Osteoblast (primary cell): ENCODE results near the gene HS6ST3. TPM values are rescaled to one million over a fixed set of nuclear protein-coding genes. Genes with fewer than 3 reads are reported as not detected.

Source experiments
- DNase-seq: peaks from one replicate; pipeline ENCODE4 v3.0.0; 2011; ENCODE audit warnings: low spot score, mixed read lengths; ENCODE audit not compliant: insufficient read length; ENCODE audit errors: missing footprints
- H2AFZ ChIP-seq: 2 replicates; pipeline ENCODE4 v1.6.0; 2011; ENCODE audit warnings: mild to moderate bottlenecking, low read length
- H3K27ac ChIP-seq: 2 replicates; pipeline ENCODE4 v1.5.1; 2011; ENCODE audit warnings: mild to moderate bottlenecking, low read depth, low read length, moderate library complexity
- H3K27me3 ChIP-seq: 2 replicates; pipeline ENCODE4 v1.6.0; 2012; ENCODE audit warnings: mild to moderate bottlenecking, control low read depth, inconsistent platforms, low read length, moderate library complexity; ENCODE audit not compliant: insufficient read depth
- H3K36me3 ChIP-seq: 2 replicates; pipeline ENCODE4 v1.5.1; 2011; ENCODE audit warnings: mild to moderate bottlenecking, low read length, control low read depth, moderate library complexity; ENCODE audit not compliant: insufficient read depth
- H3K4me1 ChIP-seq: 2 replicates; pipeline ENCODE4 v1.5.1; 2011; ENCODE audit warnings: mild to moderate bottlenecking, low read length, control low read depth, moderate library complexity; ENCODE audit not compliant: insufficient read depth
- H3K4me2 ChIP-seq: 2 replicates; pipeline ENCODE4 v1.6.0; 2011; ENCODE audit warnings: mild to moderate bottlenecking, low read length; ENCODE audit not compliant: insufficient read depth
- H3K4me3 ChIP-seq: fragments of 200-600 bp; sonication (generic); 3 replicates; pipeline ENCODE4 v1.5.1; 2012; ENCODE audit warnings: mild to moderate bottlenecking, low read length, inconsistent platforms; ENCODE audit not compliant: insufficient read depth
- H3K79me2 ChIP-seq: 2 replicates; pipeline ENCODE4 v1.6.0; 2012; ENCODE audit warnings: mild to moderate bottlenecking, low read length, control low read depth, inconsistent platforms; ENCODE audit not compliant: insufficient read depth
- H3K9me3 ChIP-seq: 2 replicates; pipeline ENCODE4 v1.5.1; 2011; ENCODE audit warnings: low read depth, low read length, control low read depth
- H4K20me1 ChIP-seq: 2 replicates; pipeline ENCODE4 v1.6.0; 2012; ENCODE audit warnings: mild to moderate bottlenecking, low read length, control low read depth; ENCODE audit not compliant: insufficient read depth
- CTCF ChIP-seq: IDR thresholded peaks from 2 replicates; pipeline ENCODE4 v1.5.1; 2011; ENCODE audit warnings: mild to moderate bottlenecking, low read depth, low read length, moderate library complexity; ENCODE audit errors: extremely low read depth
- total RNA-seq: library from RNA; depleted of rRNA; stranded (reverse); fragments of >200 nt; gene quantifications from 2 replicates; pipeline ENCODE4 v1.2.3, GENCODE V29; 2012

The HS6ST3 gene
- total RNA-seq, 1 donor = not detected

- H3K27ac ChIP-seq = no peak overlapping the region
- no peak overlapping the region for H3K4me3 ChIP-seq
- no peaks in the 10 kb centered on the region for H4K20me1 ChIP-seq
- H2AFZ ChIP-seq = no peak overlapping the region
- H3K36me3 ChIP-seq = no peaks in the 10 kb centered on the region
- H3K79me2 ChIP-seq = no peaks in the 10 kb centered on the region
- no peaks in the 10 kb centered on the region for H3K27me3 ChIP-seq
- peaks cover 4% of the 10 kb centered on the region for H3K9me3 ChIP-seq
- TF ChIP-seq CTCF = no peak
- H3K4me1 ChIP-seq = no peaks in the 10 kb centered on the region
- peak; percentile 15 for DNase-seq
- no peak overlapping the region for H3K4me2 ChIP-seq
These were observed 762.0 kb downstream of the HS6ST3 start for GRCh38 chr13:96851856-96852445.

- Histone ChIP-seq H2AFZ (no peak overlapping the region), H3K4me2 (no peak overlapping the region), H3K79me2 (no peaks in the 10 kb centered on the region), H3K36me3 (no peaks in the 10 kb centered on the region), H3K27ac (no peak overlapping the region), H4K20me1 (no peaks in the 10 kb centered on the region), H3K4me1 (no peaks in the 10 kb centered on the region), H3K9me3 (peaks cover 2% of the 10 kb centered on the region), H3K4me3 (no peak overlapping the region), H3K27me3 (no peaks in the 10 kb centered on the region)
- no peak for DNase-seq
- no peak for TF ChIP-seq CTCF
These were observed 768.4 kb downstream of the HS6ST3 start for GRCh38 chr13:96858133-96858826.

GRCh38 chr13:96860882-96861281 lies 771.0 kb downstream of the HS6ST3 start:
- no peak for TF ChIP-seq CTCF
- Histone ChIP-seq H3K27me3 (no peaks in the 10 kb centered on the region), H3K4me2 (no peak overlapping the region)

GRCh38 chr13:96862093-96862492 lies 772.2 kb downstream of the HS6ST3 start:
- H3K9me3 ChIP-seq = peaks cover under 1% of the 10 kb centered on the region
- no peak overlapping the region for H2AFZ ChIP-seq
- H3K4me2 ChIP-seq = no peak overlapping the region
- H3K4me3 ChIP-seq = no peak overlapping the region
- DNase-seq = no peak
- no peaks in the 10 kb centered on the region for H3K79me2 ChIP-seq
- no peaks in the 10 kb centered on the region for H3K4me1 ChIP-seq
- H3K36me3 ChIP-seq = no peaks in the 10 kb centered on the region
- TF ChIP-seq CTCF = no peak
- H4K20me1 ChIP-seq = no peaks in the 10 kb centered on the region
- H3K27ac ChIP-seq = no peak overlapping the region
- no peaks in the 10 kb centered on the region for H3K27me3 ChIP-seq

More at GRCh38 chr13:96860882-96861281, 771.0 kb downstream of the HS6ST3 start:
- Histone ChIP-seq H3K4me1 (no peaks in the 10 kb centered on the region), H3K9me3 (peaks cover 2% of the 10 kb centered on the region), H3K27ac (no peak overlapping the region), H3K36me3 (no peaks in the 10 kb centered on the region), H2AFZ (no peak overlapping the region), H4K20me1 (no peaks in the 10 kb centered on the region), H3K4me3 (no peak overlapping the region), H3K79me2 (no peaks in the 10 kb centered on the region)
- DNase-seq = no peak
